Body of pancreas (tissue), 4 donors: Measurements from ENCODE around the gene MAT2A.

ENCODE experiments used
- CTCF ChIP-seq, 7 experiments: fragments of 450-650 bp in 4 of 7; fragments of 200-600 bp in 3 of 7; sonication (generic) in 3 of 7; IDR thresholded peaks; one replicate each; pipeline ENCODE4 v1.5.1; 2016 to 2019; ENCODE audit warnings: antibody characterized with exemption in 7 of 7
- POLR2A ChIP-seq, 3 donors: fragments of 450-650 bp; IDR thresholded peaks; one replicate each; pipeline ENCODE4 v1.6.1; 2016; ENCODE audit warnings: antibody characterized with exemption in 3 of 3, mild to moderate bottlenecking in 2 of 3

- TF ChIP-seq CTCF (IDR thresholded peaks at IDR 0.05) (no peak), POLR2A (IDR thresholded peaks at IDR 0.05) (no peak)
Measured at GRCh38 chr2:85549826-85550225, 10.9 kb downstream of the MAT2A start.
